Endodermal cell (in vitro differentiated cells): ENCODE results near the gene BBS12. TPM values are rescaled to one million over a fixed set of nuclear protein-coding genes. Genes with fewer than 3 reads are reported as not detected.
A peak's percentile ranks its signal among the peaks of the same experiment; 100 is the strongest.

Experiments
- DNase-seq: peaks from one replicate; pipeline ENCODE4 v3.0.0-alpha.2; 2017
- H3K27ac ChIP-seq: 2 replicates; pipeline ENCODE4 v1.5.1; 2013; ENCODE audit warnings: mild to moderate bottlenecking, low read depth, low read length, moderate library complexity
- H3K27me3 ChIP-seq: 2 replicates; pipeline ENCODE4 v1.6.1; 2013; ENCODE audit warnings: mild to moderate bottlenecking, low read length, moderate library complexity; ENCODE audit not compliant: insufficient read depth, control insufficient read depth, poor library complexity, severe bottlenecking
- H3K36me3 ChIP-seq: 2 replicates; pipeline ENCODE4 v1.7.0; 2013; ENCODE audit warnings: mild to moderate bottlenecking, low read length, moderate library complexity; ENCODE audit not compliant: control insufficient read depth, insufficient read depth
- H3K4me1 ChIP-seq: one replicate; pipeline ENCODE4 v1.7.0; 2013; ENCODE audit warnings: low read length; ENCODE audit not compliant: control insufficient read depth, insufficient read depth
- H3K4me3 ChIP-seq: 2 replicates; pipeline ENCODE4 v1.5.1; 2013; ENCODE audit warnings: mild to moderate bottlenecking, low read length, moderate library complexity
- H3K9ac ChIP-seq: 2 replicates; pipeline ENCODE4 v1.6.1; 2013; ENCODE audit warnings: mild to moderate bottlenecking, low read length, moderate library complexity; ENCODE audit not compliant: poor library complexity, severe bottlenecking; ENCODE audit errors: extremely low read depth
- H3K9me3 ChIP-seq: 2 replicates; pipeline ENCODE4 v1.6.1; 2013; ENCODE audit warnings: mild to moderate bottlenecking, low read length, moderate library complexity; ENCODE audit not compliant: control insufficient read depth
- H3K27ac Mint-ChIP-seq: 2 replicates; pipeline ENCODE4 v1.8.0; 2020; ENCODE audit warnings: mixed read lengths
- H3K27me3 Mint-ChIP-seq: 2 replicates; pipeline ENCODE4 v1.8.0; 2021; ENCODE audit warnings: mild to moderate bottlenecking, mixed read lengths; ENCODE audit not compliant: insufficient read depth
- H3K36me3 Mint-ChIP-seq: 2 replicates; pipeline ENCODE4 v1.8.0; 2020; ENCODE audit warnings: low read depth, mixed read lengths
- H3K4me1 Mint-ChIP-seq: 2 replicates; pipeline ENCODE4 v1.8.0; 2020; ENCODE audit warnings: mixed read lengths
- H3K4me3 Mint-ChIP-seq: 2 replicates; pipeline ENCODE4 v1.8.0; 2020; ENCODE audit warnings: mild to moderate bottlenecking, moderate library complexity, mixed read lengths
- H3K9me3 Mint-ChIP-seq: 2 replicates; pipeline ENCODE4 v1.8.0; 2020; ENCODE audit warnings: mild to moderate bottlenecking, mixed read lengths
- WGBS, 2 experiments: methylation state at CpG; one replicate each; pipeline versions ENCODE4 v1.1.5 to v1.1.7; 2013; ENCODE audit warnings: missing lambda C conversion rate in 2 of 2, mixed read lengths in 1 of 2; ENCODE audit not compliant: insufficient coverage in 1 of 2, insufficient read length in 1 of 2; 5-methylcytosine and 5-hydroxymethylcytosine counted together
- total RNA-seq, 2 donors: library from RNA; stranded (reverse); fragmentation: NEBNext Ultra II Directional in 1 of 2; extraction: Animal tissue kit (Norgen Biotek cat#: 25700) in 1 of 2; gene quantifications; 2 replicates in 1 of 2; 3 replicates in 1 of 2; pipeline ENCODE4 v1.2.1, GENCODE V29; 2021
- TF ChIP-seq, protein P1 (sequence below): fragments of 200-600 bp; sonication (generic); conservative IDR thresholded peaks from 2 replicates; pipeline ENCODE4 v1.5.0; 2021; ENCODE audit warnings: antibody characterized with exemption, mild to moderate bottlenecking

BBS12 gene
- total RNA-seq, 2 donors from 2014 or later, result 4.1 to 4.2 TPM

GRCh38 chr4:122688529-122689140, 43.9 kb upstream of the BBS12 start:
- no peaks in the 10 kb centered on the region for H3K36me3 Mint-ChIP-seq

GRCh38 chr4:122689972-122690371, 42.5 kb upstream of the BBS12 start:
- peaks cover 14% of the 10 kb centered on the region for H3K4me1 ChIP-seq
- H3K4me3 Mint-ChIP-seq, result no peak overlapping the region
- no peaks in the 10 kb centered on the region for H3K9me3 Mint-ChIP-seq
- H3K4me1 Mint-ChIP-seq, result peaks cover 11% of the 10 kb centered on the region
- no peaks in the 10 kb centered on the region for H3K36me3 ChIP-seq
- no peak overlapping the region for H3K27ac ChIP-seq
- no peak for DNase-seq
- no peak overlapping the region for H3K9ac ChIP-seq
- H3K4me3 ChIP-seq, result no peak overlapping the region
- no peaks in the 10 kb centered on the region for H3K9me3 ChIP-seq
- no peak overlapping the region for H3K27ac Mint-ChIP-seq
- H3K27me3 Mint-ChIP-seq, result no peaks in the 10 kb centered on the region
- H3K36me3 Mint-ChIP-seq, result no peaks in the 10 kb centered on the region
- TF ChIP-seq, protein P1, sequence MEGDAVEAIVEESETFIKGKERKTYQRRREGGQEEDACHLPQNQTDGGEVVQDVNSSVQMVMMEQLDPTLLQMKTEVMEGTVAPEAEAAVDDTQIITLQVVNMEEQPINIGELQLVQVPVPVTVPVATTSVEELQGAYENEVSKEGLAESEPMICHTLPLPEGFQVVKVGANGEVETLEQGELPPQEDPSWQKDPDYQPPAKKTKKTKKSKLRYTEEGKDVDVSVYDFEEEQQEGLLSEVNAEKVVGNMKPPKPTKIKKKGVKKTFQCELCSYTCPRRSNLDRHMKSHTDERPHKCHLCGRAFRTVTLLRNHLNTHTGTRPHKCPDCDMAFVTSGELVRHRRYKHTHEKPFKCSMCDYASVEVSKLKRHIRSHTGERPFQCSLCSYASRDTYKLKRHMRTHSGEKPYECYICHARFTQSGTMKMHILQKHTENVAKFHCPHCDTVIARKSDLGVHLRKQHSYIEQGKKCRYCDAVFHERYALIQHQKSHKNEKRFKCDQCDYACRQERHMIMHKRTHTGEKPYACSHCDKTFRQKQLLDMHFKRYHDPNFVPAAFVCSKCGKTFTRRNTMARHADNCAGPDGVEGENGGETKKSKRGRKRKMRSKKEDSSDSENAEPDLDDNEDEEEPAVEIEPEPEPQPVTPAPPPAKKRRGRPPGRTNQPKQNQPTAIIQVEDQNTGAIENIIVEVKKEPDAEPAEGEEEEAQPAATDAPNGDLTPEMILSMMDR, result no peak
- no peaks in the 10 kb centered on the region for H3K27me3 ChIP-seq

More at GRCh38 chr4:122688529-122689140, 43.9 kb upstream of the BBS12 start:
- Mint-ChIP-seq H3K9me3 (peaks cover 2% of the 10 kb centered on the region), H3K27me3 (no peaks in the 10 kb centered on the region), H3K4me3 (no peak overlapping the region), H3K4me1 (peaks cover 11% of the 10 kb centered on the region), H3K27ac (no peak overlapping the region)
- no peaks in the 10 kb centered on the region for H3K9me3 ChIP-seq
- no peak overlapping the region for H3K9ac ChIP-seq
- no peak for DNase-seq
- peak overlapping the region; percentile 73 for H3K27ac ChIP-seq
- TF ChIP-seq, protein P1, result no peak
- no peaks in the 10 kb centered on the region for H3K27me3 ChIP-seq
- H3K4me3 ChIP-seq, result no peak overlapping the region
- H3K36me3 ChIP-seq, result no peaks in the 10 kb centered on the region
- WGBS, 2 experiments, result 89 to 93% methylated on average over 6 to 9 of the region's 9 CpGs
- peaks cover 14% of the 10 kb centered on the region for H3K4me1 ChIP-seq

DNA sequence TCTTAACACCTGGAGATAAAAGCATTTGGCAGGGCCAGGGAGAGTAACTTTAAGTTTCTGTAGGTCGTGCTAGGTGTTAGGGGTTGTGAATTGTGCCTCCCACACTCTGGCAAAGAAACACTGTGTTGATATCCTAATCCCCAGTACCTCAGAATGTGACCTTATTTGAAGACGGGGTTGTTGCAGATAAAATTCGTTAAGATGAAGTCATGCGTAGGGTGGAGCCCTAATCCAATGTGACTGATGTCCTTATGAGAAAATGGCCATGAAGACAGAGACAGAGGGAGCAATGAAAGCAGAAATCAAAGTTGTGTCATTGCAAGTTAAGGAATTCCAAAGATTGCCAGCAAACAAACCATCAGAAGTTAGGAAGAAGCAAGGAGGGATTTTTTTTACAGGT, 40.5 kb upstream of the BBS12 start:
- H3K27me3 Mint-ChIP-seq, result no peaks in the 10 kb centered on the region
- WGBS, 2 experiments, result 63 to 91% methylated on average over 3 to 4 of the region's 4 CpGs

More for the DNA sequence above, 40.5 kb upstream of the BBS12 start:
- Histone ChIP-seq H3K27ac (no peak overlapping the region), H3K9me3 (no peaks in the 10 kb centered on the region), H3K4me1 (peaks cover 14% of the 10 kb centered on the region), H3K4me3 (no peak overlapping the region), H3K36me3 (no peaks in the 10 kb centered on the region), H3K9ac (no peak overlapping the region), H3K27me3 (no peaks in the 10 kb centered on the region)
- TF ChIP-seq, protein P1, result no peak
- DNase-seq, result no peak
- Mint-ChIP-seq H3K36me3 (no peaks in the 10 kb centered on the region), H3K4me3 (no peak overlapping the region), H3K27ac (peak overlapping the region; percentile 28), H3K4me1 (peaks cover 11% of the 10 kb centered on the region), H3K9me3 (no peaks in the 10 kb centered on the region)
